Fibroblast of lung (primary cell): ENCODE measurements around the gene POLE3. TPM values are rescaled to one million over a fixed set of nuclear protein-coding genes. Genes with fewer than 3 reads are reported as not detected.

ENCODE experiments used
- DNase-seq, 2 donors: peaks; one replicate each; pipeline versions ENCODE4 v3.0.0 to v3.0.0-alpha.2; 2010; ENCODE audit warnings: low read depth in 2 of 2
- H2AFZ ChIP-seq: 2 replicates; pipeline ENCODE4 v1.5.1; 2012; ENCODE audit warnings: low read length, control low read depth, inconsistent platforms
- H3K27ac ChIP-seq: 2 replicates; pipeline ENCODE4 v1.5.1; 2011; ENCODE audit warnings: low read length, control low read depth; ENCODE audit not compliant: insufficient read depth
- H3K27me3 ChIP-seq: 2 replicates; pipeline ENCODE4 v1.5.1; 2011; ENCODE audit warnings: mild to moderate bottlenecking, low read length; ENCODE audit not compliant: control insufficient read depth, insufficient read depth
- H3K36me3 ChIP-seq: 2 replicates; pipeline ENCODE4 v1.5.1; 2011; ENCODE audit warnings: low read length; ENCODE audit not compliant: control insufficient read depth, insufficient read depth
- H3K4me1 ChIP-seq: 2 replicates; pipeline ENCODE4 v1.5.1; 2011; ENCODE audit warnings: low read length; ENCODE audit not compliant: control insufficient read depth, insufficient read depth; ENCODE audit errors: extremely low read depth
- H3K4me2 ChIP-seq: 2 replicates; pipeline ENCODE4 v1.5.1; 2011; ENCODE audit warnings: low read length, control low read depth; ENCODE audit not compliant: insufficient read depth; ENCODE audit errors: extremely low read depth
- H3K4me3 ChIP-seq, 4 experiments: fragments of 200-600 bp in 1 of 4; sonication (generic) in 1 of 4; replicated peaks in 1 of 4; 2 replicates each; pipeline ENCODE4 v1.5.1; 2011 to 2016; ENCODE audit warnings: low read length in 4 of 4, low read depth in 3 of 4, mild to moderate bottlenecking in 3 of 4, control low read depth in 2 of 4, inconsistent platforms in 1 of 4, mixed read lengths in 1 of 4; ENCODE audit not compliant: insufficient read depth in 1 of 4; ENCODE audit errors: control extremely low read depth in 1 of 4
- H3K79me2 ChIP-seq: 2 replicates; pipeline ENCODE4 v1.5.1; 2012; ENCODE audit warnings: mild to moderate bottlenecking, low read length, inconsistent platforms; ENCODE audit not compliant: control insufficient read depth, insufficient read depth
- H3K9ac ChIP-seq: 2 replicates; pipeline ENCODE4 v1.5.1; 2011; ENCODE audit warnings: mild to moderate bottlenecking, low read length, control low read depth; ENCODE audit not compliant: insufficient read depth
- H3K9me3 ChIP-seq: 2 replicates; pipeline ENCODE4 v1.5.1; 2012; ENCODE audit warnings: low read depth, low read length; ENCODE audit not compliant: control insufficient read depth, insufficient read depth
- H4K20me1 ChIP-seq: 2 replicates; pipeline ENCODE4 v1.5.1; 2011; ENCODE audit warnings: low read length; ENCODE audit not compliant: control insufficient read depth, insufficient read depth; ENCODE audit errors: extremely low read depth
- EZH2 ChIP-seq: IDR thresholded peaks from 2 replicates; pipeline ENCODE4 v1.5.1; 2012; ENCODE audit warnings: low read length, control low read depth, mild to moderate bottlenecking; ENCODE audit errors: missing control alignments
- polyA plus RNA-seq, 2 donors: library from polyadenylated mRNA; depleted of rRNA in 1 of 2; stranded (reverse) in 1 of 2; unstranded in 1 of 2; fragments of >200 nt; gene quantifications; 2 replicates each; pipeline ENCODE4 v1.2.1, GENCODE V29; 2011 to 2012; ENCODE audit warnings: missing spikeins in 1 of 2
- total RNA-seq: library from RNA; depleted of rRNA; stranded (reverse); fragments of >200 nt; gene quantifications from 2 replicates; pipeline ENCODE4 v1.2.1, GENCODE V29; 2014
- TF ChIP-seq, protein P1 (sequence below), 2 donors: IDR thresholded peaks in 1 of 2; conservative IDR thresholded peaks in 1 of 2; 1 replicate in 1 of 2; 2 replicates in 1 of 2; pipeline ENCODE4 v1.5.1; 2011 to 2012; ENCODE audit warnings: low read length in 2 of 2, control low read depth in 1 of 2, inconsistent platforms in 1 of 2, low read depth in 1 of 2, mild to moderate bottlenecking in 1 of 2

POLE3 gene
- total and polyA plus RNA-seq, 2 donors (not counting 1 experiment from before 2014, with no cell fraction given) = 17.3 to 45.9 TPM

- no peaks in the 10 kb centered on the region for H3K4me1 ChIP-seq
- peaks cover 2% of the 10 kb centered on the region for H3K36me3 ChIP-seq
- H3K4me3 ChIP-seq = no peak overlapping the region
- H4K20me1 ChIP-seq = no peaks in the 10 kb centered on the region
- H3K27me3 ChIP-seq = no peaks in the 10 kb centered on the region
- H3K27ac ChIP-seq = no peak overlapping the region
- no peaks in the 10 kb centered on the region for H3K9me3 ChIP-seq
- DNase-seq = no peak
- H2AFZ ChIP-seq = no peak overlapping the region
- no peak overlapping the region for H3K4me2 ChIP-seq
- TF ChIP-seq EZH2 = no peak
- TF ChIP-seq, protein P1, sequence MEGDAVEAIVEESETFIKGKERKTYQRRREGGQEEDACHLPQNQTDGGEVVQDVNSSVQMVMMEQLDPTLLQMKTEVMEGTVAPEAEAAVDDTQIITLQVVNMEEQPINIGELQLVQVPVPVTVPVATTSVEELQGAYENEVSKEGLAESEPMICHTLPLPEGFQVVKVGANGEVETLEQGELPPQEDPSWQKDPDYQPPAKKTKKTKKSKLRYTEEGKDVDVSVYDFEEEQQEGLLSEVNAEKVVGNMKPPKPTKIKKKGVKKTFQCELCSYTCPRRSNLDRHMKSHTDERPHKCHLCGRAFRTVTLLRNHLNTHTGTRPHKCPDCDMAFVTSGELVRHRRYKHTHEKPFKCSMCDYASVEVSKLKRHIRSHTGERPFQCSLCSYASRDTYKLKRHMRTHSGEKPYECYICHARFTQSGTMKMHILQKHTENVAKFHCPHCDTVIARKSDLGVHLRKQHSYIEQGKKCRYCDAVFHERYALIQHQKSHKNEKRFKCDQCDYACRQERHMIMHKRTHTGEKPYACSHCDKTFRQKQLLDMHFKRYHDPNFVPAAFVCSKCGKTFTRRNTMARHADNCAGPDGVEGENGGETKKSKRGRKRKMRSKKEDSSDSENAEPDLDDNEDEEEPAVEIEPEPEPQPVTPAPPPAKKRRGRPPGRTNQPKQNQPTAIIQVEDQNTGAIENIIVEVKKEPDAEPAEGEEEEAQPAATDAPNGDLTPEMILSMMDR (conservative IDR thresholded peaks at IDR 0.05 in 1 of 2, IDR thresholded peaks at IDR 0.05 in 1 of 2; ENCODE audit: low read depth in 1 of 2, low read length in 2 of 2) = no peak
- H3K9ac ChIP-seq = no peak overlapping the region
- H3K79me2 ChIP-seq = peaks cover 4% of the 10 kb centered on the region
These were observed 6.8 kb downstream of the POLE3 start for GRCh38 chr9:113403646-113404045.

DNA sequence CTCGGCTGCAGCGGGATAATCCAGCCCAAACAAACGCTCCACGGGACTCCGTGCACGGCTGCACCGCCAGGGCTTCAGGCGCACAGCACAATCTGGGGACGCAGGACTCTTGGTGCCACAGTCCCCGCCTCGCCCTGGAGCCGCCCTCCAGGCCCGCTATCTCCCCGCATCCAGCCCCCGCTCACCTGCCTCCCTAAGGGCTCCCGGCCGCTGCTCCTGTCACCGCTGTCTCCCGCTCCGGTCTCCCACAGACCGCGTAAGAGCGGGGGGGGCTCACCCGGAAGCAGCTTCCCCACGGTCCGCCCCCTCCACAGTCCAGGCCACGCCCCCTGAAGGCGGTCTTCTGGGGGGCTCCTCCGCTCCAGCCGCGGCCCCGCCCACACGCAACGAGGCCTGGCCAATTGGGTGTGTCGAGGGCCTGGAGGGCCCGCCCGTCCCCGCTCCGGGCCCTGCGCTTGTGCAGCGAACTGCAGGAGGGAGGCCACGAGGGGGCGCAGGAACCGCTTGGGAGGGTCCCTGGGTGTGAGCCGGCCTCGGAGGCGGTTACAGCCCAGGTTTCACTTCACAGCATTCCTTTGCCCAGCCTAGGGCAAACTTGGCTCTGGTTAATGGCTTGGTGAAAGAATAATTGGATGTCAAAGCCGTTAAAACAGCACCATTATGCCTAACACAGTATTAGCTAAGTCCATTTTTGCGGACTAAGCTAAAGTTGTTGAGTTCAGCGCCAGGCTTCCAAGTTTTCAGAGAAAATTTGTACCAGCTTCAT lies 9.3 kb downstream of the POLE3 start, which contains the start of gene ALAD:
Gene ALAD (minus strand): TSS at position 258 of the 766 bp plus-strand sequence. CDS start 7,725 bp downstream, outside the sequence.
- TF ChIP-seq EZH2 = no peak
- TF ChIP-seq, protein P1 (conservative IDR thresholded peaks at IDR 0.05 in 1 of 2, IDR thresholded peaks at IDR 0.05 in 1 of 2; ENCODE audit: low read depth in 1 of 2, low read length in 2 of 2) = peak; percentile 82 to 83

DNA sequence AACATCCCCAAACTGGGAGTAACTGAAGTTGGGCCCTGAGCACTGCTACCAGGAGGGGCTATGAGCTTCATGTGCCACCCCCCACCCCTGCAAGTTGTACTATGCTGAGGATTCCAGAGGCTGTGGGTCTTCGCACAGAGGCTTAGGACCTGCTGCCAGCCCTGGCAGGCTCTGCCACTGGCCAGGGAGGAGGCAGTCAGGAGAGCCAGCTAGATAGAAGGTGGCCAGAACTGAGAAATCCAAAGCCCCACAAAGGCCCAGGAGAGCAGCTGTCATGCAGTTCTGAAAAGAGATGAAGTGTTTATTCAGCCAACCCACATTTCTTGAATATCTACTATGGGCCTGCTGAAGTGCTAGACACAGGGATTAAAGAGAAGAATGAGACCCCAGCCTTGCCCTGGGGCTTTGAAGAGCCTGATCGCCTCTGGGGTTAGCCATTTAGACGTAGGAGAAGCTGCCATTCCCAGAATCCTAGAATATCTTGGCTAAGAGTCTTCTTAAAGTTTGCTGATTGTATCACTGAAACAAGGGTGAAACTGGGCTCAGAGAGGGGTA lies 10.8 kb downstream of the POLE3 start:
- DNase-seq = no peak
- no peak overlapping the region for H3K9ac ChIP-seq
- H3K4me3 ChIP-seq = peak overlapping the region in 1 of 4 experiments; percentile 89
- H3K9me3 ChIP-seq = no peaks in the 10 kb centered on the region
- H3K4me1 ChIP-seq = no peaks in the 10 kb centered on the region
- no peaks in the 10 kb centered on the region for H4K20me1 ChIP-seq
- no peak overlapping the region for H2AFZ ChIP-seq
- TF ChIP-seq EZH2 = no peak
- TF ChIP-seq, protein P1 (conservative IDR thresholded peaks at IDR 0.05 in 1 of 2, IDR thresholded peaks at IDR 0.05 in 1 of 2; ENCODE audit: low read depth in 1 of 2, low read length in 2 of 2) = no peak
- H3K4me2 ChIP-seq = peak overlapping the region; percentile 72
- H3K79me2 ChIP-seq = no peaks in the 10 kb centered on the region
- no peaks in the 10 kb centered on the region for H3K27me3 ChIP-seq
- no peak overlapping the region for H3K27ac ChIP-seq
- no peaks in the 10 kb centered on the region for H3K36me3 ChIP-seq

More for the DNA sequence above, 9.3 kb downstream of the POLE3 start, which contains the start of gene ALAD:
- peak within 1 kb of the TSS; percentile 99 for H3K4me2 ChIP-seq
- H3K4me1 ChIP-seq = no peaks in the 10 kb centered on the region
- DNase-seq = peak; percentile 97 to 98
- H3K4me3 ChIP-seq = peak within 1 kb of the TSS; percentile 78 to 96 (median 85)
- H4K20me1 ChIP-seq = no peaks in the 10 kb centered on the region
- H3K36me3 ChIP-seq = no peaks in the 10 kb centered on the region
- H3K9ac ChIP-seq = peak within 1 kb of the TSS; percentile 62
- no peaks in the 10 kb centered on the region for H3K9me3 ChIP-seq
- H3K79me2 ChIP-seq = no peaks in the 10 kb centered on the region
- peak within 1 kb of the TSS; percentile 95 for H2AFZ ChIP-seq
- H3K27ac ChIP-seq = peak within 1 kb of the TSS; percentile 46
- no peaks in the 10 kb centered on the region for H3K27me3 ChIP-seq
